Breast epithelium (tissue), 4 donors: ENCODE measurements around the gene PXYLP1. TPM values are rescaled to one million over a fixed set of nuclear protein-coding genes. Genes with fewer than 3 reads are reported as not detected.
A peak's percentile ranks its signal among the peaks of the same experiment; 100 is the strongest.

Source experiments
- DNase-seq, 2 donors: peaks; one replicate each; pipeline ENCODE4 v3.0.0-alpha.2; 2019; ENCODE audit warnings: low spot score in 2 of 2
- H3K27ac ChIP-seq, 2 donors: fragments of 200-600 bp; sonication (generic) in 1 of 2; one replicate each; pipeline ENCODE4 v1.5.1; 2016 to 2019; ENCODE audit warnings: mild to moderate bottlenecking in 1 of 2
- H3K27me3 ChIP-seq, 2 donors: fragments of 200-600 bp; sonication (generic) in 1 of 2; one replicate each; pipeline versions ENCODE4 v1.5.1 to v1.6.0; 2017 to 2019; ENCODE audit warnings: control low read depth in 1 of 2, mild to moderate bottlenecking in 1 of 2
- H3K36me3 ChIP-seq: fragments of 200-600 bp; one replicate; pipeline ENCODE4 v1.5.1; 2019
- H3K4me1 ChIP-seq, 2 donors: fragments of 200-600 bp; sonication (generic); one replicate each; pipeline ENCODE4 v1.5.1; 2016 to 2019; ENCODE audit warnings: control low read depth in 1 of 2
- H3K4me3 ChIP-seq, 3 donors: fragments of 200-600 bp; sonication (generic); 1 replicate in 2 of 3; 2 replicates in 1 of 3; pipeline ENCODE4 v1.5.1; 2016 to 2019; ENCODE audit warnings: mild to moderate bottlenecking in 3 of 3, moderate library complexity in 2 of 3
- H3K9me3 ChIP-seq, 2 donors: fragments of 200-600 bp; sonication (generic) in 1 of 2; one replicate each; pipeline ENCODE4 v1.5.1; 2016 to 2019; ENCODE audit warnings: control low read depth in 1 of 2
- POLR2A ChIP-seq: fragments of 450-650 bp; IDR thresholded peaks from one replicate; pipeline ENCODE4 v1.6.1; 2016; ENCODE audit warnings: antibody characterized with exemption, mild to moderate bottlenecking, moderate library complexity
- POLR2AphosphoS5 ChIP-seq, 3 donors: sonication (generic); formaldehyde crosslinking; IDR thresholded peaks; one replicate each; pipeline ENCODE4 v1.6.1; 2017; ENCODE audit warnings: antibody characterized with exemption in 3 of 3
- intact Hi-C: fragments of 100-400 bp; cut with DNase I; formaldehyde crosslinking; loops from one replicate; pipeline ENCODE4 v1.15.1; 2023; ENCODE audit warnings: low total_unique reads
- total RNA-seq, 3 donors: library from RNA; depleted of rRNA; stranded (reverse); fragments of >200 nt; gene quantifications; one replicate each; pipeline ENCODE4 v1.1.0, GENCODE V29; 2016
- TF ChIP-seq, protein P1 (sequence below), 3 donors: fragments of 450-650 bp; IDR thresholded peaks; one replicate each; pipeline ENCODE4 v1.5.1; 2016 to 2017; ENCODE audit warnings: antibody characterized with exemption in 3 of 3, mild to moderate bottlenecking in 3 of 3, moderate library complexity in 3 of 3

The PXYLP1 gene
- total RNA-seq, 3 donors from 2014 or later: 10.7 to 20.8 (median 19.0) TPM

DNA sequence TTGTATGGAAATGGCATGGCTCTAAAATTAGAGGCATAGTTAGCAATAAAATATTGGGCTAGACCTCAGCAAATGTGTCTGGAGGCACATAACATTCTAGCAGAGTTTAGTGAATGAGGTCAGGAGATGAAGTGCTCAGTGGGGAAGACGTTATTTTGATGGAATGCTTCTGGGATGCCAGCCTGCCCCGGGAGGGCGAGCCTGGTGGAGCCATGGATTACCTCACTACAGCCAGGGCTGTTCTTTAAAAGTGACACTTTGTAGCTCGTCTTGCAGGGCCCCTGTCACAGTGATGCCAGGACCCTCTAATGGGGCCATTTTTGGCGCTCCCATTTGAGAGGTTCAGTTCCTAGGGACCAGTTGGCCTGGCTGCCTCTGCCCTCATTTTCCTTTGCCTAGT is 48.5 kb downstream of the PXYLP1 start:
- H3K4me1 ChIP-seq: peaks cover 0 to 6% of the 10 kb centered on the region in 2 donors
- peak overlapping the region in 1 of 2 donors; percentile 25 for H3K27ac ChIP-seq
- intact Hi-C loops: no loop called here
- TF ChIP-seq, protein P1, sequence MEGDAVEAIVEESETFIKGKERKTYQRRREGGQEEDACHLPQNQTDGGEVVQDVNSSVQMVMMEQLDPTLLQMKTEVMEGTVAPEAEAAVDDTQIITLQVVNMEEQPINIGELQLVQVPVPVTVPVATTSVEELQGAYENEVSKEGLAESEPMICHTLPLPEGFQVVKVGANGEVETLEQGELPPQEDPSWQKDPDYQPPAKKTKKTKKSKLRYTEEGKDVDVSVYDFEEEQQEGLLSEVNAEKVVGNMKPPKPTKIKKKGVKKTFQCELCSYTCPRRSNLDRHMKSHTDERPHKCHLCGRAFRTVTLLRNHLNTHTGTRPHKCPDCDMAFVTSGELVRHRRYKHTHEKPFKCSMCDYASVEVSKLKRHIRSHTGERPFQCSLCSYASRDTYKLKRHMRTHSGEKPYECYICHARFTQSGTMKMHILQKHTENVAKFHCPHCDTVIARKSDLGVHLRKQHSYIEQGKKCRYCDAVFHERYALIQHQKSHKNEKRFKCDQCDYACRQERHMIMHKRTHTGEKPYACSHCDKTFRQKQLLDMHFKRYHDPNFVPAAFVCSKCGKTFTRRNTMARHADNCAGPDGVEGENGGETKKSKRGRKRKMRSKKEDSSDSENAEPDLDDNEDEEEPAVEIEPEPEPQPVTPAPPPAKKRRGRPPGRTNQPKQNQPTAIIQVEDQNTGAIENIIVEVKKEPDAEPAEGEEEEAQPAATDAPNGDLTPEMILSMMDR (IDR thresholded peaks at IDR 0.05): no peak
- TF ChIP-seq POLR2AphosphoS5 (IDR thresholded peaks at IDR 0.05) (no peak), POLR2A (no peak)
- peak in 1 of 2 donors; percentile 20 for DNase-seq
- no peaks in the 10 kb centered on the region for H3K27me3 ChIP-seq
- no peak overlapping the region for H3K4me3 ChIP-seq
- no peaks in the 10 kb centered on the region for H3K9me3 ChIP-seq
- H3K36me3 ChIP-seq: no peaks in the 10 kb centered on the region

DNA sequence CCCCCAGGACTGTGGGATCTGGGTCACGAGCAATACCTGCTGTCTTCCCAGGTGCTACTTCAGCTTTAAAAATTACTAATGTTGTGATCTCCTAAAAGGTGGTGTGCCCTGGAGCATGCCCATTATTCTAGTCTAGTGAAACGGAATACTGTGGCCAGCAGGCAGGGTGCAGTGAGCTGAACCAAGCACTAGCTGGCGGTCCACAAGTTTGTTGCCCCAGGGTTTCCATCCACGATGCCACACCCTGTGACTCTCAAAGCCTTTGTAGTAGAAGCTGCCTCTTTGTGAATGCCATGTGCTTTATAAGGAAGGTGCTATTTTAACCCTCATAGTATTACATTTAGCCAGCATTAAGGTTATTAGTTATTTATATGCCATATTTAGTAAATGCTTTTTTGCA is 49.1 kb downstream of the PXYLP1 start:
- Histone ChIP-seq H3K36me3 (no peaks in the 10 kb centered on the region), H3K27ac (no peak overlapping the region), H3K9me3 (no peaks in the 10 kb centered on the region), H3K4me3 (no peak overlapping the region), H3K4me1 (peaks cover 0 to 6% of the 10 kb centered on the region in 2 donors), H3K27me3 (no peaks in the 10 kb centered on the region)
- peak in 1 of 2 donors; percentile 12 for DNase-seq
- TF ChIP-seq, protein P1 (IDR thresholded peaks at IDR 0.05): no peak
- TF ChIP-seq POLR2AphosphoS5 (IDR thresholded peaks at IDR 0.05): no peak
- TF ChIP-seq POLR2A: no peak
- intact Hi-C loops: no loop called here

DNA sequence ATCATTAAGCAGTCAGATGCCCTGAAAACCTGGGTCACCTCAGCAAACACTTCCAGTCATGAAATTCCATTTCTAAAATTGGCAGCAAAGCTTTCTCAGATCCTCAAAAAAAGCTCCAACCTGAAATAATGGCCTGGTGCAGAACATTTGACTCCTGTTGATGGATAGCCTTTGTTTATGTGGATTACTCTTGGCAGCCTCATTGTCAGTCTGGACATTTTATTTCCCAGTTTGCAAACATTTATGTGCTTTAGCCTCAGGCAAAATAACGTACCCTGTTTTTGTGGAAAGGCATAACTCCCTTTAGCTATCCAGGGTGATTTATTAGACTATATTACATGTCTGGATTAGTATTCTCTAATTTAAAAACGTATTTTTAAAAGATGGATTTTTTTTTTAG is 53.9 kb downstream of the PXYLP1 start:
- no peak overlapping the region for H3K27ac ChIP-seq
- TF ChIP-seq POLR2A: no peak
- H3K27me3 ChIP-seq: no peaks in the 10 kb centered on the region
- intact Hi-C loops: no loop called here
- H3K4me3 ChIP-seq: no peak overlapping the region
- no peak for DNase-seq
- no peaks in the 10 kb centered on the region for H3K36me3 ChIP-seq
- H3K4me1 ChIP-seq: no peaks in the 10 kb centered on the region
- no peaks in the 10 kb centered on the region for H3K9me3 ChIP-seq

DNA sequence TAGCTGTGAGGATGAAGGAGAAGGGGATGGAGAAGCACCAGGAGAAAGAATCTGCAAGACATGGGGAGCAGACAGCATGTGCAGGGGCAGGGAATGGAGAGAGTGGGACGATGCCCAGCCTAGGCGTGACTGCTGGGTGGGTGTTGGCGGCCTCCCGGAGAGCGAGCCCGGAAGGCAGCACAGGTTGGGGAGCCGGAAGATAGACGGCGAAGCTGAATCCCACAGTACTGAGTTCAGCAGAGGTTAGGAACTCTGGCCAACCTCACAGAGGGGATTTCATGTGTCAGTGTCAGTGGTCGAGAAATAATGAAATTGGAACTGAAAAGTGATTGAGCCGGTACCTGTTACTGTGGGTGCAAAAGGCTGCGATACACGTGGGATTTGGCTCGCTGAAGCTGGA is 55.2 kb downstream of the PXYLP1 start:
- Histone ChIP-seq H3K9me3 (no peaks in the 10 kb centered on the region), H3K27ac (no peak overlapping the region), H3K4me1 (no peaks in the 10 kb centered on the region), H3K36me3 (no peaks in the 10 kb centered on the region), H3K27me3 (no peaks in the 10 kb centered on the region), H3K4me3 (no peak overlapping the region)
- TF ChIP-seq POLR2A (no peak), POLR2AphosphoS5 (IDR thresholded peaks at IDR 0.05) (no peak)
- TF ChIP-seq, protein P1 (IDR thresholded peaks at IDR 0.05): no peak
- intact Hi-C loops: no loop called here
- no peak for DNase-seq

DNA sequence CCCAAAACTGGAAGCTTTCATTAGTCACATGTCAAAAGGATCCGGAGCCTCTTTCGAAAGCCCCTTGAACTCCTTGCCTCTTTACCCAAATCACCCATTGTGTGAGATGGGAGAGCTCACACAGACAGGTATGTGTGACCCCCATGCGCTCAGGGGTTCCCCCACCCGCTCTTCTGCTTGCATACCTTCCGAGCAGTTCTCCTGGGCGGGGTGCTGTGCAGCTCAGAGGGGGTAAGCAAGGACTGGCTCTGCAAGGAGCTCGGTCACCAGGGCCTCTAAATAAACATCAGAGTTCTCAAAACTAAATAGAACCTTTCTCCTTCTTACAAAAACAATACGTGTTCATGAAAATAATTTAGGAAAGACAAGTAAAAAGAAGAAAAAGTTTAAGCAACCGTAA is 55.7 kb downstream of the PXYLP1 start:
- Histone ChIP-seq H3K36me3 (no peaks in the 10 kb centered on the region), H3K27me3 (no peaks in the 10 kb centered on the region), H3K4me3 (no peak overlapping the region), H3K27ac (no peak overlapping the region), H3K9me3 (no peaks in the 10 kb centered on the region), H3K4me1 (no peaks in the 10 kb centered on the region)
- DNase-seq: no peak
- TF ChIP-seq, protein P1 (IDR thresholded peaks at IDR 0.05): no peak
- TF ChIP-seq POLR2A (no peak), POLR2AphosphoS5 (IDR thresholded peaks at IDR 0.05) (no peak)
- intact Hi-C loops: no loop called here

DNA sequence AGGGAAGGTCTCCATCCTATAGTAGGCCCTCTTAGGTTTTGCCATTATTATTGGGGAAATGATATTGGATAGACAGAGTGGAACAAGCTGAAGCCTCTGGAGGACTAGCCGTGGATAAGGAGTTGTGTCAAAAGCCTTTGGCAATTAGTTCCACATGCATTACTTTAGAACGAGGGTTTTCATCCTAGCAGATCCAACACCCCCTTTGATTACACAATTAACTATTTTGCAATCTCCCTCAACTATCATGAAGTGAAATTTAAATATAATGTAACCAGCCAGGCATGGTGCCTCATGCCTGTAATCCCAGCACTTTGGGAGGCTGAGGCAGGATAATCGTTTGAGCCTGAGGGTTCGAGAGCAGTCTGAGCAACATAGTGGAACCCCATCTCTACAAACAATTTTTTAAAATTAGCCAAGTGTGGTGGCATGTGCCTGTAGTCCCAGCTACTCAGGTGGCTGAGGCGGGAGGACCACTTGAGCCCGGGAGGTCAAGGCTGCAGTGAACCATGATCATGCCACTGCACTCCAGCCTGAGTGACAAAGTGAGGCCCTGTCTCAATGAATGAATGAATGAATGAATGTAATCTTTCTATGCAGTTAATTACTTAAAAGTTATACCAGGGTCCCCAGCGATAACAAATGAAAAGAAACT is 56.8 kb downstream of the PXYLP1 start:
- Histone ChIP-seq H3K4me3 (no peak overlapping the region), H3K4me1 (no peaks in the 10 kb centered on the region), H3K9me3 (no peaks in the 10 kb centered on the region), H3K27ac (no peak overlapping the region), H3K36me3 (no peaks in the 10 kb centered on the region), H3K27me3 (no peaks in the 10 kb centered on the region)
- TF ChIP-seq, protein P1 (IDR thresholded peaks at IDR 0.05): no peak
- TF ChIP-seq POLR2A (no peak), POLR2AphosphoS5 (IDR thresholded peaks at IDR 0.05) (no peak)
- intact Hi-C loops: no loop called here
- DNase-seq: no peak
